ENCODE results near the gene ADAMTS14.

ADAMTS14 gene

GRCh38 chr10:70677016-70677415 is 4.7 kb downstream of the ADAMTS14 start:
- peaks cover 21% of the 10 kb centered on the region for H3K4me1 ChIP-seq (ENCODE audit: control insufficient read depth, insufficient read depth, low read length, unreplicated experiment)
- H3K27ac ChIP-seq (ENCODE audit: low read depth, low read length): no peak overlapping the region
- H3K4me3 ChIP-seq (ENCODE audit: low read depth, low read length): no peak overlapping the region
- H2AFZ ChIP-seq (ENCODE audit: low read length, unreplicated experiment): no peak overlapping the region
- no peaks in the 10 kb centered on the region for H3K79me2 ChIP-seq (ENCODE audit: control insufficient read depth, insufficient read depth, low read length, unreplicated experiment)
- no peaks in the 10 kb centered on the region for H3K36me3 ChIP-seq (ENCODE audit: insufficient read depth, low read length)
- H3K27me3 ChIP-seq (ENCODE audit: insufficient read depth, low read length): no peaks in the 10 kb centered on the region

DNA sequence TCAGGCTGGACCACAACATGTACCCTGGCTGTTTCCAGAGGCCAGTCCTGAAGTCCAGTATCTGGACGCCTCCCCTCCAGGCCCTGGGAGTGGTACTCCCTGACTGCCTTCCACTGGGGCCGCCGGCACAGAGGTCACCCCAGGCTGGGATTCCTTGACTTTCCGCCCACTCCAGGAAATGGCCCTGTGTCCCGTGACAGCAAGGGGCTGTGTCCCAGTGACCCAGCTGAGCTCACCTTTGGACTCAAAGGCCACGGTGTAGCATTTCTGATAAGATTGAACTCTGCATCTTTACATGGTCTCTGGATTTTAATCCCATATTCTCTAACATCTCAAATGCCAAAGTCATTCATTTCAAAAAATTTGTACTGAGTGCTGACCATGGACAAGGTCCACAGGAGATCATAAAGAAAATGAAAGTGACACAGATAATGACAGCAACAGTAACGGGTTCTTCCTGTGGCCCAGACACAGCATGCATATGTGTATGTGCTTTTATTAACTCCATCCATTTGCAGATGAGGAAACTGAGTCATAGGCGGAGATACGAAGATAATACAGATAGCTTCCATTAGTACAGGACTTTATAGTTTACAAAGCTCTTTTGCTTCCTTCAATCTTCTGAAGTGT is 5.4 kb downstream of the ADAMTS14 start:
- peaks cover 21% of the 10 kb centered on the region for H3K4me1 ChIP-seq (ENCODE audit: control insufficient read depth, insufficient read depth, low read length, unreplicated experiment)
- H3K36me3 ChIP-seq (ENCODE audit: insufficient read depth, low read length): no peaks in the 10 kb centered on the region
- H3K27me3 ChIP-seq (ENCODE audit: insufficient read depth, low read length): no peaks in the 10 kb centered on the region
- no peak overlapping the region for H2AFZ ChIP-seq (ENCODE audit: low read length, unreplicated experiment)
- H3K27ac ChIP-seq (ENCODE audit: low read depth, low read length): no peak overlapping the region
- no peak overlapping the region for H3K4me3 ChIP-seq (ENCODE audit: low read depth, low read length)
- no peaks in the 10 kb centered on the region for H3K79me2 ChIP-seq (ENCODE audit: control insufficient read depth, insufficient read depth, low read length, unreplicated experiment)

DNA sequence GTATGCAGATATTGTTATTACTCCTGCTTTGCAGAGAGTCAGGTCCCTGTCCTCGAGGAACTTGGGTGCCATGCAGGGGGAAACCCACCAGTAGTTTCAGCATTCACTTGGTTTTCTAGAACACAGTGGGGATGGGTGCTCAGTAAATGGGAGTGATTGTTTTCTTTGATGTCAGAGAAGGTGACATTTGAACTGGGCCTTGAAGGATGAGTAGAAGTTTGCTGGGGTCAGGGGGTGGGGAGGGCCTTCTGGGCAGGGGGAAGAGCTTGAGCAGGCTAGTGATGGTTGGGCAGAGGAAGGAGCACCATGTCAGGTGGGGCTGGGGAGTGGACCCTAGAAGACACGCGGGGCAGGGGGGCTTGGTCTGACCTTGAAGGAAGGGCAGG is 5.9 kb downstream of the ADAMTS14 start:
- no peak overlapping the region for H2AFZ ChIP-seq (ENCODE audit: low read length, unreplicated experiment)
- no peaks in the 10 kb centered on the region for H3K27me3 ChIP-seq (ENCODE audit: insufficient read depth, low read length)
- no peak overlapping the region for H3K27ac ChIP-seq (ENCODE audit: low read depth, low read length)
- H3K36me3 ChIP-seq (ENCODE audit: insufficient read depth, low read length): no peaks in the 10 kb centered on the region
- no peaks in the 10 kb centered on the region for H3K79me2 ChIP-seq (ENCODE audit: control insufficient read depth, insufficient read depth, low read length, unreplicated experiment)
- no peak overlapping the region for H3K4me3 ChIP-seq (ENCODE audit: low read depth, low read length)
- H3K4me1 ChIP-seq (ENCODE audit: control insufficient read depth, insufficient read depth, low read length, unreplicated experiment): peaks cover 18% of the 10 kb centered on the region

GRCh38 chr10:70678757-70679489 is 6.6 kb downstream of the ADAMTS14 start:
- Histone ChIP-seq H2AFZ (ENCODE audit: low read length, unreplicated experiment) (no peak overlapping the region), H3K4me1 (ENCODE audit: control insufficient read depth, insufficient read depth, low read length, unreplicated experiment) (peaks cover 13% of the 10 kb centered on the region), H3K27ac (ENCODE audit: low read depth, low read length) (no peak overlapping the region), H3K79me2 (ENCODE audit: control insufficient read depth, insufficient read depth, low read length, unreplicated experiment) (no peaks in the 10 kb centered on the region), H3K36me3 (ENCODE audit: insufficient read depth, low read length) (no peaks in the 10 kb centered on the region), H3K27me3 (ENCODE audit: insufficient read depth, low read length) (no peaks in the 10 kb centered on the region), H3K4me3 (ENCODE audit: low read depth, low read length) (no peak overlapping the region)

- Histone ChIP-seq H3K4me1 (ENCODE audit: control insufficient read depth, insufficient read depth, low read length, unreplicated experiment) (peaks cover 7% of the 10 kb centered on the region), H3K27ac (ENCODE audit: low read depth, low read length) (no peak overlapping the region), H2AFZ (ENCODE audit: low read length, unreplicated experiment) (no peak overlapping the region), H3K36me3 (ENCODE audit: insufficient read depth, low read length) (no peaks in the 10 kb centered on the region), H3K79me2 (ENCODE audit: control insufficient read depth, insufficient read depth, low read length, unreplicated experiment) (no peaks in the 10 kb centered on the region), H3K27me3 (ENCODE audit: insufficient read depth, low read length) (no peaks in the 10 kb centered on the region), H3K4me3 (ENCODE audit: low read depth, low read length) (no peak overlapping the region)
These were observed 7.2 kb downstream of the ADAMTS14 start for GRCh38 chr10:70679498-70679897.

- no peaks in the 10 kb centered on the region for H3K36me3 ChIP-seq (ENCODE audit: insufficient read depth, low read length)
- no peaks in the 10 kb centered on the region for H3K27me3 ChIP-seq (ENCODE audit: insufficient read depth, low read length)
- no peaks in the 10 kb centered on the region for H3K79me2 ChIP-seq (ENCODE audit: control insufficient read depth, insufficient read depth, low read length, unreplicated experiment)
- no peak overlapping the region for H3K4me3 ChIP-seq (ENCODE audit: low read depth, low read length)
- H3K27ac ChIP-seq (ENCODE audit: low read depth, low read length): no peak overlapping the region
- no peak overlapping the region for H2AFZ ChIP-seq (ENCODE audit: low read length, unreplicated experiment)
- H3K4me1 ChIP-seq (ENCODE audit: control insufficient read depth, insufficient read depth, low read length, unreplicated experiment): peaks cover 7% of the 10 kb centered on the region
These were observed 8.8 kb downstream of the ADAMTS14 start for GRCh38 chr10:70680899-70681730.

DNA sequence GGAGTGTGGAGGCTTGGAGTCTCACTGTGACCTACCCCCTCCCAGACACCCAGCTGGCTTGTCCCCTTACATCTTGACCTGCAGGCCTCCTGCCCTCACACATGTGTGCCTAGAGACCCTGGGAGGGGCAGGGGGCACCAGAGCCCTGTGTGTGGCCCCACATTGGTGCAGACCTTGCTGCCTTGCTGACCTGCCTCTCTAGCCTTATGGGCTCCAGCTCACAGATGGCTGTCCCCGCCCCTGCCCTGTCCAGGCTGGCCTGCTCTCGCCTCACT is 9.4 kb downstream of the ADAMTS14 start:
- no peaks in the 10 kb centered on the region for H3K27me3 ChIP-seq (ENCODE audit: insufficient read depth, low read length)
- no peaks in the 10 kb centered on the region for H3K79me2 ChIP-seq (ENCODE audit: control insufficient read depth, insufficient read depth, low read length, unreplicated experiment)
- no peak overlapping the region for H3K4me3 ChIP-seq (ENCODE audit: low read depth, low read length)
- H2AFZ ChIP-seq (ENCODE audit: low read length, unreplicated experiment): no peak overlapping the region
- no peaks in the 10 kb centered on the region for H3K36me3 ChIP-seq (ENCODE audit: insufficient read depth, low read length)
- H3K27ac ChIP-seq (ENCODE audit: low read depth, low read length): no peak overlapping the region
- peaks cover 7% of the 10 kb centered on the region for H3K4me1 ChIP-seq (ENCODE audit: control insufficient read depth, insufficient read depth, low read length, unreplicated experiment)

DNA sequence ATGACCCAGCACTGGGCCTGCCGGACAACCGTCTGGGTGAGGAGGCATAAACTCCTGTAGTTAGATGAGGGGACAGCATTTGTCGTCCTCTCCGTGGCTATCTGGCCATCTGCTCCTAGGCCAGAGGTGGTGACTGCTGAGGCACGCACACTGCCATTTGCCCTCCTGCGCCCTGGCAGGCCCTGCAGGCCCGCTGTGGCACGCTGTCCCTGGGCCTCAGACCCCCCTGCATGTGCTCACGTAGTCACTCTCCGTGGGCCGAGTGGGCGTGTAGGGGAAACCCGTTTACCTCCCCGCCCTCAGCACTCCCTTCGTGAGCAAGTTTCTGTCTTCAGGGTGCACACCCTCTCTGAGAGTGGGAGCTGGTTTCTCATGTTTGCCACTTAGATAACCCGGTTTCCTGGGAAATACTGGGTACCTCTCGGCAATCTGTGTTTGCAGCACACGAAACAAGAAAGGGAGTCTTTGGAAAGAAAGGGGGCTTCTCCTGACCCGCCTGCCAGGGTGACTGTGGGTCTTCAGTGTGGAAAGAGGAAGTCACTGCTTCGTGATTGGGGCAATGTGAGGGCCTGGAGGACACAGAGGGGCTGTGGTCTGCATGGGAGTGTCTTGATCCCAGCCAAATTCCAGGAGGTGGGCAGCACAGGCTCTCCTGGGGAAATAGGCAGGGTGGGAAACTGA is 10.8 kb downstream of the ADAMTS14 start:
- no peaks in the 10 kb centered on the region for H3K36me3 ChIP-seq (ENCODE audit: insufficient read depth, low read length)
- no peaks in the 10 kb centered on the region for H3K27me3 ChIP-seq (ENCODE audit: insufficient read depth, low read length)
- H3K4me3 ChIP-seq (ENCODE audit: low read depth, low read length): no peak overlapping the region
- peaks cover 7% of the 10 kb centered on the region for H3K4me1 ChIP-seq (ENCODE audit: control insufficient read depth, insufficient read depth, low read length, unreplicated experiment)
- H3K79me2 ChIP-seq (ENCODE audit: control insufficient read depth, insufficient read depth, low read length, unreplicated experiment): no peaks in the 10 kb centered on the region
- H3K27ac ChIP-seq (ENCODE audit: low read depth, low read length): no peak overlapping the region
- H2AFZ ChIP-seq (ENCODE audit: low read length, unreplicated experiment): no peak overlapping the region

- Histone ChIP-seq H3K27ac (ENCODE audit: low read depth, low read length) (no peak overlapping the region), H3K79me2 (ENCODE audit: control insufficient read depth, insufficient read depth, low read length, unreplicated experiment) (no peaks in the 10 kb centered on the region), H3K27me3 (ENCODE audit: insufficient read depth, low read length) (no peaks in the 10 kb centered on the region), H2AFZ (ENCODE audit: low read length, unreplicated experiment) (no peak overlapping the region), H3K36me3 (ENCODE audit: insufficient read depth, low read length) (no peaks in the 10 kb centered on the region), H3K4me3 (ENCODE audit: low read depth, low read length) (no peak overlapping the region), H3K4me1 (ENCODE audit: control insufficient read depth, insufficient read depth, low read length, unreplicated experiment) (peaks cover 7% of the 10 kb centered on the region)
These were observed 11.3 kb downstream of the ADAMTS14 start for GRCh38 chr10:70683601-70683934.

DNA sequence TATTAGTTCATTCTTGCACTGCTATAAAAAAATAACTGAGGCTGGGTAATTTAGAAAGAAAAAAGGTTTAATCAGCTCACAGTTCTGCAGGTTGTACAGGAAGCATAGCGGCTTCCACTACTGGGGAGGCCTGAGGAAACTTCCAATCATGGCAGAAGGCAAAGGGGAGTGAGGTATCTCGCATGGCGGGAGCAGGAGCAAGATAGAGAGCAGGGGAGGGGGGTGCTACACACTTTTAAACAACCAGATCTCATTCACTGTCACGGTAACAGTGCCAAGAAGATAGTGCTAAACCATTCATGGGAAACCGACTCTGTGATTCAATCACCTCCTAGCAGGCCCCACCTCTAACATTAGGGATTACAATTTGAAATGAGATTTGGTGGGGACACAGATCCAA is 11.6 kb downstream of the ADAMTS14 start:
- H3K4me3 ChIP-seq (ENCODE audit: low read depth, low read length): no peak overlapping the region
- peaks cover 7% of the 10 kb centered on the region for H3K4me1 ChIP-seq (ENCODE audit: control insufficient read depth, insufficient read depth, low read length, unreplicated experiment)
- no peaks in the 10 kb centered on the region for H3K36me3 ChIP-seq (ENCODE audit: insufficient read depth, low read length)
- no peaks in the 10 kb centered on the region for H3K79me2 ChIP-seq (ENCODE audit: control insufficient read depth, insufficient read depth, low read length, unreplicated experiment)
- H3K27ac ChIP-seq (ENCODE audit: low read depth, low read length): no peak overlapping the region
- H2AFZ ChIP-seq (ENCODE audit: low read length, unreplicated experiment): no peak overlapping the region
- H3K27me3 ChIP-seq (ENCODE audit: insufficient read depth, low read length): no peaks in the 10 kb centered on the region

Data from ACC112 (cell line).